Heart left ventricle (tissue), 13 donors: ENCODE data around the gene LCP1.

ENCODE experiments used
- CTCF ChIP-seq, 12 donors: fragments of 200-600 bp; sonication (generic) in 4 of 12; IDR thresholded peaks; one replicate each; pipeline versions ENCODE4 v1.5.0 to v1.8.0; 2018 to 2022; ENCODE audit warnings: antibody characterized with exemption in 12 of 12, mild to moderate bottlenecking in 5 of 12
- POLR2A ChIP-seq, 2 donors: fragments of 450-650 bp; IDR thresholded peaks; one replicate each; pipeline ENCODE4 v1.6.1; 2017; ENCODE audit warnings: antibody characterized with exemption in 2 of 2, mild to moderate bottlenecking in 2 of 2, moderate library complexity in 2 of 2
- donor health status: ischemic (EF 13 %, LVEDD 7.1; RV severe dilation, severe dysfunction).
- donor health status: DM: no; HTN: yes; CAD: no.
- donor health status: DM: no; HTN: no; CAD: no.
- donor health status: ischemic (EF 25% LVEDD 6.9; RV normal size, moderate dysfunction).
- donor health status: ischemic (EF 25% LVEDD 5.7; RV mildly dilated, moderate dysfunction).
- donor health status: ischemic (EF 35%, LVEDD 5.7; RV mildly dilated, moderate dysfunction).
- donor health status: nonischemic (EF 11% LVEDD 7.7; RV severe dilation, severe dysfunction).
- donor health status: DM: yes; HTN: yes; CAD: no.
- donor health status: PGD.
- donor health status: ischemic (EF 29% LVEDD 5.4; RV normal size, mild dysfunction).
- donor health status: nonischemic (EF 23%, LVEDD 6.1; RV moderate dilation, normal function).

- TF ChIP-seq CTCF (IDR thresholded peaks at IDR 0.05) (no peak), POLR2A (IDR thresholded peaks at IDR 0.05) (no peak)
These were observed 104.7 kb downstream of the LCP1 start for GRCh38 chr13:46077265-46077664.
